ENCODE data around the gene DMBX1.

DNA sequence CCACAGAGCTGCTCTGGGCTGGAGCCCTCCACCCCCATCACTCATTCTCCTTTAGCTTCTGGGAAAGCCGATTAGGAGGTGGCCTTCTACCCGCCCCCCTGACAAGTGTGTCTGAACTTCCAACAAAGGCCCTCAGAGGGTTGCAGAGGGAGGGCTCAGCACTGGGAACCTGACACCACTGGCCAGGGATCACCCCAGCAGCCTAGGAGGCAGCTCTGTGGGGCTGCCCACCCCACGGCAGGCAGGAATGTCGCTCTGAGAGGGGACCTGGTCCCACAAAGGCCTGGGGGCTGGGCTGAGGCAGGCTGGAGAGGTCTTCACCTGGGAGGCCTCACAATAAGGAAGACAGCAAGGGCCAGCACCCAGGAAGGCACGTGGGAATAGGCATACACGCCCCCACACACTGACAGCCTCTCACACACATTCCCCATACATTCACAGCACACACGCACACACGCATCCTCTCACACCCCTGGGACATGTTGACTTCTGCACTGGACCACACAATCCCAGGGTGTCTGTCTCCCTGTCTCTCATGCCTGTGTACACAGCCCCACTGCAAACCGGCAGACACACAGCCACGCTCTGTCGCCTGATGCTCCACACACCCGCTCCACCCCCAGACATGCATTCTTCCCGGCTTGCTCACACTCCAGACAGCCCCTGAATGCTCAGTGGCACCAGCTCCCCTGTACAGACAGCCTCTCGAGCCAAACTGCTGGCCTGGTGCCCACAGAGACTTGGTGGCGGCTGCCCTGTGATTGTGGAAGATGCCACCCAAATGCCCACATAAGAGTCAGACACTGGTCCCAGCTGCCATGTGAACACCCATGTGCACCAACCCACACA lies 30.7 kb downstream of the DMBX1 start:
- TF ChIP-seq, protein P1, sequence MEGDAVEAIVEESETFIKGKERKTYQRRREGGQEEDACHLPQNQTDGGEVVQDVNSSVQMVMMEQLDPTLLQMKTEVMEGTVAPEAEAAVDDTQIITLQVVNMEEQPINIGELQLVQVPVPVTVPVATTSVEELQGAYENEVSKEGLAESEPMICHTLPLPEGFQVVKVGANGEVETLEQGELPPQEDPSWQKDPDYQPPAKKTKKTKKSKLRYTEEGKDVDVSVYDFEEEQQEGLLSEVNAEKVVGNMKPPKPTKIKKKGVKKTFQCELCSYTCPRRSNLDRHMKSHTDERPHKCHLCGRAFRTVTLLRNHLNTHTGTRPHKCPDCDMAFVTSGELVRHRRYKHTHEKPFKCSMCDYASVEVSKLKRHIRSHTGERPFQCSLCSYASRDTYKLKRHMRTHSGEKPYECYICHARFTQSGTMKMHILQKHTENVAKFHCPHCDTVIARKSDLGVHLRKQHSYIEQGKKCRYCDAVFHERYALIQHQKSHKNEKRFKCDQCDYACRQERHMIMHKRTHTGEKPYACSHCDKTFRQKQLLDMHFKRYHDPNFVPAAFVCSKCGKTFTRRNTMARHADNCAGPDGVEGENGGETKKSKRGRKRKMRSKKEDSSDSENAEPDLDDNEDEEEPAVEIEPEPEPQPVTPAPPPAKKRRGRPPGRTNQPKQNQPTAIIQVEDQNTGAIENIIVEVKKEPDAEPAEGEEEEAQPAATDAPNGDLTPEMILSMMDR (IDR thresholded peaks at IDR 0.05 in 8 of 11, conservative IDR thresholded peaks at IDR 0.05 in 3 of 11), result no peak
- no peak for TF ChIP-seq POLR2AphosphoS5 (IDR thresholded peaks at IDR 0.05)
- TF ChIP-seq POLR2A (IDR thresholded peaks at IDR 0.05), result no peak
